WTC11 (cell line): ENCODE results near the gene B9D2. TPM values are rescaled to one million over a fixed set of nuclear protein-coding genes. Genes with fewer than 3 reads are reported as not detected.

Source experiments
- ATAC-seq: fragments of 200-7000 bp; cut with Tn5 transposase; 2 replicates; pipeline ENCODE4 v1.10.0; 2021; ENCODE audit warnings: mild to moderate bottlenecking, moderate library complexity
- CTCF ChIA-PET: fragments of 300-600 bp; sonication (Branson Sonifier 250); formaldehyde crosslinking; loops from one replicate; lab custom pipeline; 2021; ENCODE audit warnings: antibody characterized with exemption; lab: Charles Lee
- POLR2A ChIA-PET: fragments of 350-600 bp; sonication (Branson Sonifier 250); formaldehyde crosslinking; loops from one replicate; lab custom pipeline; 2021; ENCODE audit warnings: antibody characterized with exemption; lab: Charles Lee
- DNase-seq: peaks from one replicate; pipeline ENCODE4 v3.0.0; 2021; ENCODE audit warnings: low spot score
- H3K27ac Mint-ChIP-seq: 2 replicates; pipeline ENCODE4 v1.8.0; 2021; ENCODE audit warnings: mixed read lengths
- H3K27me3 Mint-ChIP-seq: 2 replicates; pipeline ENCODE4 v1.8.0; 2021; ENCODE audit warnings: low read depth, mild to moderate bottlenecking, moderate library complexity, mixed read lengths
- H3K36me3 Mint-ChIP-seq: 2 replicates; pipeline ENCODE4 v1.8.0; 2021; ENCODE audit warnings: mixed read lengths
- H3K4me1 Mint-ChIP-seq: 2 replicates; pipeline ENCODE4 v1.8.0; 2022; ENCODE audit warnings: mixed read lengths
- H3K4me3 Mint-ChIP-seq: 2 replicates; pipeline ENCODE4 v1.8.0; 2021; ENCODE audit warnings: mild to moderate bottlenecking, moderate library complexity, mixed read lengths
- H3K9me3 Mint-ChIP-seq: 2 replicates; pipeline ENCODE4 v1.8.0; 2021; ENCODE audit warnings: mixed read lengths
- AFF4 ChIP-seq: sonication (generic); formaldehyde crosslinking; IDR thresholded peaks from 2 replicates; pipeline ENCODE4 v1.8.1; 2023; ENCODE audit warnings: mild to moderate bottlenecking, missing genetic modification reagents, borderline replicate concordance
- CREB1 ChIP-seq: sonication (generic); formaldehyde crosslinking; IDR thresholded peaks from 2 replicates; pipeline ENCODE4 v1.8.0; 2023; ENCODE audit warnings: mild to moderate bottlenecking, missing genetic modification reagents
- FOXJ3 ChIP-seq: sonication (generic); formaldehyde crosslinking; IDR thresholded peaks from 2 replicates; pipeline ENCODE4 v1.9.0; 2021; ENCODE audit warnings: missing genetic modification reagents, mild to moderate bottlenecking, borderline replicate concordance
- HMGA2 ChIP-seq: fragments of 250-450 bp; sonication (Bioruptor Pico); IDR thresholded peaks from 2 replicates; pipeline ENCODE4 v1.4.0; 2021; ENCODE audit warnings: mild to moderate bottlenecking, moderate library complexity
- IRF1 ChIP-seq: sonication (generic); formaldehyde crosslinking; IDR thresholded peaks from 2 replicates; pipeline ENCODE4 v1.8.0; 2023; ENCODE audit warnings: missing genetic modification reagents
- MXD4 ChIP-seq: fragments of 250-450 bp; sonication (Bioruptor Pico); IDR thresholded peaks from 2 replicates; pipeline ENCODE4 v1.8.0; 2021; ENCODE audit warnings: mild to moderate bottlenecking, moderate library complexity, borderline replicate concordance
- NR3C1 ChIP-seq: sonication (generic); formaldehyde crosslinking; conservative IDR thresholded peaks from 2 replicates; pipeline ENCODE4 v1.8.1; 2023; ENCODE audit warnings: low read depth, mild to moderate bottlenecking, missing genetic modification reagents
- SMAD3 ChIP-seq: sonication (generic); formaldehyde crosslinking; IDR thresholded peaks from 2 replicates; pipeline ENCODE4 v1.8.0; 2022; ENCODE audit warnings: missing genetic modification reagents, mild to moderate bottlenecking, borderline replicate concordance
- USF1 ChIP-seq: sonication (generic); formaldehyde crosslinking; IDR thresholded peaks from 2 replicates; pipeline ENCODE4 v1.8.0; 2022; ENCODE audit warnings: mild to moderate bottlenecking, missing genetic modification reagents
- ZBTB21 ChIP-seq: sonication (generic); formaldehyde crosslinking; IDR thresholded peaks from 2 replicates; pipeline ENCODE4 v1.8.1; 2023; ENCODE audit warnings: mild to moderate bottlenecking, missing genetic modification reagents, borderline replicate concordance
- ZNF121 ChIP-seq: sonication (generic); formaldehyde crosslinking; IDR thresholded peaks from 2 replicates; pipeline ENCODE4 v1.8.0; 2023; ENCODE audit warnings: missing genetic modification reagents
- ZNF138 ChIP-seq: sonication (generic); formaldehyde crosslinking; conservative IDR thresholded peaks from 2 replicates; pipeline ENCODE4 v1.8.1; 2022; ENCODE audit warnings: mild to moderate bottlenecking, moderate library complexity, missing genetic modification reagents
- ZNF317 ChIP-seq: sonication (generic); formaldehyde crosslinking; IDR thresholded peaks from 2 replicates; pipeline ENCODE4 v1.8.1; 2023; ENCODE audit warnings: low read depth, mild to moderate bottlenecking, moderate library complexity, missing genetic modification reagents, borderline replicate concordance
- ZNF425 ChIP-seq: fragments of 250-450 bp; sonication (Bioruptor Pico); conservative IDR thresholded peaks from 2 replicates; pipeline ENCODE4 v1.9.0; 2021; ENCODE audit warnings: mild to moderate bottlenecking
- ZNF532 ChIP-seq: fragments of 250-450 bp; sonication (Bioruptor Pico); IDR thresholded peaks from 2 replicates; pipeline ENCODE4 v1.9.0; 2021; ENCODE audit warnings: mild to moderate bottlenecking, borderline replicate concordance
- ZSCAN18 ChIP-seq: fragments of 250-450 bp; sonication (Bioruptor Pico); IDR thresholded peaks from 2 replicates; pipeline ENCODE4 v2.1.2; 2022; ENCODE audit warnings: mild to moderate bottlenecking, moderate library complexity
- total RNA-seq: library from RNA; stranded (reverse); gene quantifications from 3 replicates; pipeline ENCODE4 v1.2.3, GENCODE V29; 2021

The B9D2 gene
- total RNA-seq, 1 experiment from 2014 or later: 4.7 TPM

- ATAC-seq: no peak
- no peak overlapping the region for H3K4me3 Mint-ChIP-seq
- CTCF ChIA-PET: interaction anchor here (1.0 to 6.2 kb wide), 4 partner anchors 9 to 31 kb away, joined by 3 to 44 read pairs (median 4); no protein-coding TSS in a partner anchor
- POLR2A ChIA-PET: no interaction called here
- peaks cover 23% of the 10 kb centered on the region for H3K27me3 Mint-ChIP-seq
- no peak for DNase-seq
- no peak overlapping the region for H3K27ac Mint-ChIP-seq
- no peaks in the 10 kb centered on the region for H3K36me3 Mint-ChIP-seq
- peaks cover 5% of the 10 kb centered on the region for H3K4me1 Mint-ChIP-seq
- H3K9me3 Mint-ChIP-seq: no peaks in the 10 kb centered on the region
- TF ChIP-seq IRF1 (CRISPR knock-in tag) (no peak), HMGA2 (CRISPR knock-in tag) (no peak), FOXJ3 (no peak), ZNF425 (CRISPR knock-in tag) (no peak), ZBTB21 (CRISPR knock-in tag) (no peak), ZNF532 (CRISPR knock-in tag) (no peak), ZSCAN18 (no peak), ZNF317 (CRISPR knock-in tag) (no peak), ZNF121 (no peak)
Observed at GRCh38 chr19:41356984-41357739, 6.8 kb downstream of the B9D2 start.

GRCh38 chr19:41355802-41356201, 8.1 kb downstream of the B9D2 start:
- H3K4me3 Mint-ChIP-seq: no peak overlapping the region
- ChIA-PET POLR2A (no interaction called here), CTCF (interaction anchor here (1.0 to 6.2 kb wide), 4 partner anchors 9 to 74 kb away, joined by 3 to 103 read pairs (median 24); partner anchors contain the start of gene B9D2)
- no peak for TF ChIP-seq SMAD3 (CRISPR knock-in tag)
- TF ChIP-seq AFF4 (CRISPR knock-in tag): no peak
- no peak for TF ChIP-seq USF1 (CRISPR knock-in tag)
- no peak for TF ChIP-seq MXD4 (CRISPR knock-in tag)
- TF ChIP-seq ZNF138 (CRISPR knock-in tag): no peak
- no peak for TF ChIP-seq NR3C1 (CRISPR knock-in tag)
- TF ChIP-seq CREB1: no peak

More at GRCh38 chr19:41355802-41356201, 8.1 kb downstream of the B9D2 start:
- peaks cover 36% of the 10 kb centered on the region for H3K27me3 Mint-ChIP-seq
- ATAC-seq (no peak), DNase-seq (no peak)
- no peaks in the 10 kb centered on the region for H3K9me3 Mint-ChIP-seq
- no peaks in the 10 kb centered on the region for H3K36me3 Mint-ChIP-seq
- no peak overlapping the region for H3K27ac Mint-ChIP-seq
- peaks cover 13% of the 10 kb centered on the region for H3K4me1 Mint-ChIP-seq
